Hepatocyte (in vitro differentiated cells): ENCODE measurements around the gene PXDN. TPM values are rescaled to one million over a fixed set of nuclear protein-coding genes. Genes with fewer than 3 reads are reported as not detected.

ENCODE experiments used
- DNase-seq: peaks from one replicate; pipeline ENCODE4 v3.0.0-alpha.2; 2016; ENCODE audit warnings: low spot score
- H2AFZ ChIP-seq: fragments of 200-600 bp; sonication (generic); 2 replicates; pipeline ENCODE4 v1.6.0; 2016; ENCODE audit warnings: antibody characterized with exemption, mild to moderate bottlenecking
- H3K27ac ChIP-seq: fragments of 200-600 bp; sonication (generic); 2 replicates; pipeline ENCODE4 v1.5.1; 2016; ENCODE audit warnings: mild to moderate bottlenecking
- H3K27me3 ChIP-seq: fragments of 200-600 bp; sonication (generic); 2 replicates; pipeline ENCODE4 v1.6.1; 2016
- H3K36me3 ChIP-seq: fragments of 200-600 bp; sonication (generic); replicated peaks from 2 replicates; pipeline ENCODE4 v1.5.1; 2016; ENCODE audit warnings: low read depth; ENCODE audit not compliant: insufficient read depth
- H3K4me1 ChIP-seq: fragments of 200-600 bp; sonication (generic); 2 replicates; pipeline ENCODE4 v1.5.1; 2016; ENCODE audit warnings: mild to moderate bottlenecking, moderate library complexity; ENCODE audit not compliant: insufficient read depth
- H3K4me2 ChIP-seq: fragments of 200-600 bp; sonication (generic); 2 replicates; pipeline ENCODE4 v1.6.0; 2016
- H3K4me3 ChIP-seq: fragments of 200-600 bp; sonication (generic); 2 replicates; pipeline ENCODE4 v1.5.1; 2016; ENCODE audit warnings: mild to moderate bottlenecking
- H3K79me2 ChIP-seq: fragments of 200-600 bp; sonication (generic); 2 replicates; pipeline ENCODE4 v1.6.0; 2017; ENCODE audit warnings: mild to moderate bottlenecking
- H3K9me2 ChIP-seq: fragments of 200-600 bp; sonication (generic); replicated peaks from 2 replicates; pipeline ENCODE4 v1.6.0; 2017; ENCODE audit warnings: mild to moderate bottlenecking; ENCODE audit not compliant: insufficient read depth
- H3K9me3 ChIP-seq: fragments of 200-600 bp; sonication (generic); 2 replicates; pipeline ENCODE4 v1.5.1; 2016; ENCODE audit warnings: low read depth, mild to moderate bottlenecking
- H4K20me1 ChIP-seq: fragments of 200-600 bp; sonication (generic); 2 replicates; pipeline ENCODE4 v1.6.0; 2016; ENCODE audit warnings: mild to moderate bottlenecking; ENCODE audit not compliant: insufficient read depth, poor library complexity, severe bottlenecking
- CTCF ChIP-seq: fragments of 200-600 bp; sonication (generic); IDR thresholded peaks from 2 replicates; pipeline ENCODE4 v1.5.1; 2016; ENCODE audit warnings: antibody characterized with exemption, mild to moderate bottlenecking; ENCODE audit not compliant: poor library complexity
- EZH2 ChIP-seq: fragments of 200-600 bp; sonication (generic); IDR thresholded peaks from 2 replicates; pipeline ENCODE4 v1.6.1; 2016; ENCODE audit warnings: antibody characterized with exemption, mild to moderate bottlenecking, borderline replicate concordance
- EZH2phosphoT487 ChIP-seq: fragments of 200-600 bp; sonication (generic); IDR thresholded peaks from one replicate; pipeline ENCODE4 v1.6.1; 2018; ENCODE audit warnings: antibody characterized with exemption, mild to moderate bottlenecking, low read depth, moderate library complexity; ENCODE audit not compliant: unreplicated experiment, severe bottlenecking
- WGBS: methylation state at CpG from one replicate; pipeline ENCODE4 v1.1.6; 2016; ENCODE audit warnings: low lambda C conversion rate; ENCODE audit errors: missing lambda C conversion rate; 5-methylcytosine and 5-hydroxymethylcytosine counted together
- polyA plus RNA-seq: library from polyadenylated mRNA; unstranded; fragments of >200 nt; fragmentation: Nextera tagmentation; extraction: Ambion mirVana; gene quantifications from 2 replicates; pipeline ENCODE4 v1.2.1, GENCODE V29; 2016
- total RNA-seq: library from RNA; depleted of rRNA; stranded (reverse); fragments of >200 nt; gene quantifications from 2 replicates; pipeline ENCODE4 v1.2.3, GENCODE V29; 2014

The PXDN gene
- total and polyA plus RNA-seq, 2 experiments from 2014 or later = 107 to 118 TPM

- Histone ChIP-seq H2AFZ (no peak overlapping the region), H3K4me1 (no peaks in the 10 kb centered on the region), H3K27me3 (peaks cover 6% of the 10 kb centered on the region), H3K79me2 (no peaks in the 10 kb centered on the region), H3K9me2 (no peaks in the 10 kb centered on the region), H3K4me3 (no peak overlapping the region), H3K27ac (no peak overlapping the region), H3K36me3 (no peaks in the 10 kb centered on the region), H3K4me2 (no peak overlapping the region), H3K9me3 (no peaks in the 10 kb centered on the region), H4K20me1 (no peaks in the 10 kb centered on the region)
- no peak for DNase-seq
- 86% methylated on average over 3 of the region's 3 CpGs for WGBS
- TF ChIP-seq EZH2 (no peak), EZH2phosphoT487 (no peak), CTCF (no peak)
Measured at GRCh38 chr2:1609040-1609439, 135.3 kb downstream of the PXDN start.

GRCh38 chr2:1607971-1608688 is 136.2 kb downstream of the PXDN start:
- Histone ChIP-seq H3K9me3 (no peaks in the 10 kb centered on the region), H3K4me1 (no peaks in the 10 kb centered on the region), H3K79me2 (no peaks in the 10 kb centered on the region), H3K4me3 (no peak overlapping the region), H3K27ac (no peak overlapping the region), H3K9me2 (no peaks in the 10 kb centered on the region), H3K4me2 (no peak overlapping the region), H4K20me1 (no peaks in the 10 kb centered on the region), H2AFZ (no peak overlapping the region), H3K36me3 (no peaks in the 10 kb centered on the region), H3K27me3 (peaks cover 6% of the 10 kb centered on the region)
- TF ChIP-seq EZH2phosphoT487 (no peak), EZH2 (no peak), CTCF (no peak)
- no peak for DNase-seq
- WGBS = 86% methylated on average over 11 of the region's 11 CpGs

- H3K27ac ChIP-seq = no peak overlapping the region
- H2AFZ ChIP-seq = no peak overlapping the region
- no peak overlapping the region for H3K4me2 ChIP-seq
- WGBS = 90% methylated on average over 7 of the region's 7 CpGs
- H3K36me3 ChIP-seq = no peaks in the 10 kb centered on the region
- no peaks in the 10 kb centered on the region for H4K20me1 ChIP-seq
- no peak for DNase-seq
- peaks cover 6% of the 10 kb centered on the region for H3K27me3 ChIP-seq
- H3K79me2 ChIP-seq = no peaks in the 10 kb centered on the region
- H3K4me3 ChIP-seq = no peak overlapping the region
- no peaks in the 10 kb centered on the region for H3K9me2 ChIP-seq
- no peaks in the 10 kb centered on the region for H3K4me1 ChIP-seq
- no peaks in the 10 kb centered on the region for H3K9me3 ChIP-seq
- no peak for TF ChIP-seq EZH2
- no peak for TF ChIP-seq EZH2phosphoT487
- no peak for TF ChIP-seq CTCF
Measured at GRCh38 chr2:1607236-1607920, 136.9 kb downstream of the PXDN start.
